HCT116 (cell line): ENCODE measurements around the gene SLC11A1.

Experiments
- CEBPB ChIP-seq: IDR thresholded peaks from 2 replicates; pipeline ENCODE4 v1.6.1; 2012; ENCODE audit warnings: low read depth
- CTCF ChIP-seq, 3 experiments: fragments of 200-600 bp in 1 of 3; sonication (generic) in 1 of 3; IDR thresholded peaks in 2 of 3; conservative IDR thresholded peaks in 1 of 3; 2 replicates each; pipeline ENCODE4 v1.5.1; 2012 to 2017; ENCODE audit warnings: low read depth in 2 of 3, low read length in 2 of 3, antibody characterized with exemption in 1 of 3, borderline replicate concordance in 1 of 3, control low read depth in 1 of 3, mild to moderate bottlenecking in 1 of 3, mixed read lengths in 1 of 3, mixed run types in 1 of 3, moderate library complexity in 1 of 3; ENCODE audit not compliant: insufficient read depth in 1 of 3
- EZH2 ChIP-seq: fragments of 200-600 bp; sonication (generic); IDR thresholded peaks from 2 replicates; pipeline ENCODE4 v1.6.1; 2017; ENCODE audit warnings: antibody characterized with exemption, mixed run types
- EZH2phosphoT487 ChIP-seq: fragments of 200-600 bp; IDR thresholded peaks from 2 replicates; pipeline ENCODE4 v1.6.1; 2018; ENCODE audit warnings: antibody characterized with exemption, borderline replicate concordance
- MAX ChIP-seq: IDR thresholded peaks from 2 replicates; pipeline ENCODE4 v1.6.1; 2012
- POLR2A ChIP-seq: IDR thresholded peaks from 2 replicates; pipeline ENCODE4 v1.7.0; 2011; ENCODE audit warnings: borderline replicate concordance; ENCODE audit not compliant: insufficient read depth, insufficient read length; ENCODE audit errors: extremely low read depth
- POLR2AphosphoS5 ChIP-seq: IDR thresholded peaks from 2 replicates; pipeline ENCODE4 v1.6.1; 2011; ENCODE audit warnings: mild to moderate bottlenecking, low read depth, low read length, moderate library complexity
- RAD21 ChIP-seq: IDR thresholded peaks from 2 replicates; pipeline ENCODE4 v1.6.1; 2012; ENCODE audit warnings: low read depth, mild to moderate bottlenecking
- REST ChIP-seq: IDR thresholded peaks from 2 replicates; pipeline ENCODE4 v1.6.1; 2012; ENCODE audit warnings: low read depth
- SIN3A ChIP-seq: IDR thresholded peaks from 2 replicates; pipeline ENCODE4 v1.6.1; 2012; ENCODE audit warnings: low read depth
- SRF ChIP-seq: IDR thresholded peaks from 2 replicates; pipeline ENCODE4 v1.6.1; 2012; ENCODE audit warnings: low read depth

GRCh38 chr2:218445602-218446001 is 63.5 kb downstream of the SLC11A1 start:
- TF ChIP-seq POLR2A, result no peak
- TF ChIP-seq CTCF (IDR thresholded peaks at IDR 0.05 in 2 of 3, conservative IDR thresholded peaks at IDR 0.05 in 1 of 3; ENCODE audit: borderline replicate concordance in 1 of 3, insufficient read depth in 1 of 3, low read depth in 2 of 3, low read length in 2 of 3), result no peak
- TF ChIP-seq SIN3A, result no peak
- no peak for TF ChIP-seq POLR2AphosphoS5
- TF ChIP-seq MAX, result no peak
- TF ChIP-seq EZH2, result no peak
- TF ChIP-seq RAD21, result no peak
- TF ChIP-seq EZH2phosphoT487, result no peak
- TF ChIP-seq SRF, result no peak
- TF ChIP-seq CEBPB, result no peak
- TF ChIP-seq REST, result no peak
